ENCODE measurements around the gene GPC6.

GPC6 gene

DNA sequence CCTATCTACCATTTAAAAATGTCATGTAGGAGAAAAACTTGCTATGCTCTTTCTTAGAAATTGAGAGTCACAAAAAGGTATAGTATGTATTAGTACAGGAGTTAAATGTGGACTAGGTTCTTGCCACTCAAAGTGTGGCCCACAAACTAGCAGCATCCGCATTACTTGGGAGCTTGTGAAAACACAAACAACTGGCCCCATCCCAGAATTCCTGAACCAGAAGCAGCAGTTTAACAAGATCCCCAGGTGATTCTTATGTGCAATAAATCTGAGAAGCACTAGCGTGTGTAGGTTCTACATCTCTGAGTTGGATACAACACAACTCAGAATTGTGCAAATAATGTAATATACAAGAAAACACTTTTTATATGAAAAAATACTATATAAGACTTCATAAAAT lies 927.0 kb downstream of the GPC6 start (continued):
- TF ChIP-seq TCF7L2 (IDR thresholded peaks at IDR 0.05; ENCODE audit: borderline replicate concordance, low read depth, low read length) = no peak
- TF ChIP-seq, protein P1, sequence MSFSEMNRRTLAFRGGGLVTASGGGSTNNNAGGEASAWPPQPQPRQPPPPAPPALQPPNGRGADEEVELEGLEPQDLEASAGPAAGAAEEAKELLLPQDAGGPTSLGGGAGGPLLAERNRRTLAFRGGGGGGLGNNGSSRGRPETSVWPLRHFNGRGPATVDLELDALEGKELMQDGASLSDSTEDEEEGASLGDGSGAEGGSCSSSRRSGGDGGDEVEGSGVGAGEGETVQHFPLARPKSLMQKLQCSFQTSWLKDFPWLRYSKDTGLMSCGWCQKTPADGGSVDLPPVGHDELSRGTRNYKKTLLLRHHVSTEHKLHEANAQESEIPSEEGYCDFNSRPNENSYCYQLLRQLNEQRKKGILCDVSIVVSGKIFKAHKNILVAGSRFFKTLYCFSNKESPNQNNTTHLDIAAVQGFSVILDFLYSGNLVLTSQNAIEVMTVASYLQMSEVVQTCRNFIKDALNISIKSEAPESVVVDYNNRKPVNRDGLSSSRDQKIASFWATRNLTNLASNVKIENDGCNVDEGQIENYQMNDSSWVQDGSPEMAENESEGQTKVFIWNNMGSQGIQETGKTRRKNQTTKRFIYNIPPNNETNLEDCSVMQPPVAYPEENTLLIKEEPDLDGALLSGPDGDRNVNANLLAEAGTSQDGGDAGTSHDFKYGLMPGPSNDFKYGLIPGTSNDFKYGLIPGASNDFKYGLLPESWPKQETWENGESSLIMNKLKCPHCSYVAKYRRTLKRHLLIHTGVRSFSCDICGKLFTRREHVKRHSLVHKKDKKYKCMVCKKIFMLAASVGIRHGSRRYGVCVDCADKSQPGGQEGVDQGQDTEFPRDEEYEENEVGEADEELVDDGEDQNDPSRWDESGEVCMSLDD (tag by site-specific recombination; IDR thresholded peaks at IDR 0.05) = no peak
- no peak for TF ChIP-seq OSR2 (tag by site-specific recombination; IDR thresholded peaks at IDR 0.05)
- no peak for TF ChIP-seq KLF17 (tag by site-specific recombination; IDR thresholded peaks at IDR 0.05)
- TF ChIP-seq ZNF610 (tag by site-specific recombination; IDR thresholded peaks at IDR 0.05; ENCODE audit: borderline replicate concordance) = no peak

- Histone ChIP-seq H3K9me3 (ENCODE audit: control insufficient read depth, insufficient read depth, low read depth, low read length) (no peaks in the 10 kb centered on the region), H3K4me3 (ENCODE audit: low read depth, low read length) (no peak overlapping the region), H3K27ac (ENCODE audit: extremely low read depth, low read depth, low read length) (no peak overlapping the region), H3K4me1 (ENCODE audit: control insufficient read depth, insufficient read depth, low read length) (no peaks in the 10 kb centered on the region), H3K36me3 (ENCODE audit: control insufficient read depth in 2 of 2, insufficient read depth in 1 of 2, low read length in 2 of 2) (no peaks in the 10 kb centered on the region)
- ChIA-PET POLR2A (no interaction called here), CTCF (no interaction called here)
- TF ChIP-seq ZFP3 (tag by site-specific recombination; IDR thresholded peaks at IDR 0.05; ENCODE audit: low read depth) (no peak), KLF8 (tag by site-specific recombination; IDR thresholded peaks at IDR 0.05) (no peak), KLF1 (tag by site-specific recombination; IDR thresholded peaks at IDR 0.05) (no peak), IKZF3 (tag by site-specific recombination; IDR thresholded peaks at IDR 0.05) (no peak), TCF7L2 (IDR thresholded peaks at IDR 0.05; ENCODE audit: borderline replicate concordance, low read depth, low read length) (no peak), ZNF311 (tag by site-specific recombination; IDR thresholded peaks at IDR 0.05; ENCODE audit: borderline replicate concordance) (no peak), ZNF501 (tag by site-specific recombination; IDR thresholded peaks at IDR 0.05) (no peak), ZNF248 (tag by site-specific recombination; IDR thresholded peaks at IDR 0.05) (no peak), BCL11A (tag by site-specific recombination; IDR thresholded peaks at IDR 0.05; ENCODE audit: low read depth) (no peak), ZNF558 (tag by site-specific recombination; IDR thresholded peaks at IDR 0.05) (no peak)
- TF ChIP-seq, protein P2, sequence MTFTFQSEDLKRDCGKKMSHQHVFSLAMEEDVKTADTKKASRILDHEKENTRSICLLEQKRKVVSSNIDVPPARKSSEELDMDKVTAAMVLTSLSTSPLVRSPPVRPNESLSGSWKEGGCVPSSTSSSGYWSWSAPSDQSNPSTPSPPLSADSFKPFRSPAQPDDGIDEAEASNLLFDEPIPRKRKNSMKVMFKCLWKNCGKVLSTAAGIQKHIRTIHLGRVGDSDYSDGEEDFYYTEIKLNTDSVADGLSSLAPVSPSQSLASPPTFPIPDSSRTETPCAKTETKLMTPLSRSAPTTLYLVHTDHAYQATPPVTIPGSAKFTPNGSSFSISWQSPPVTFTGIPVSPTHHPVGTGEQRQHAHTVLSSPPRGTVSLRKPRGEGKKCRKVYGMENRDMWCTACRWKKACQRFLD (tag by site-specific recombination; IDR thresholded peaks at IDR 0.05) = no peak
- TF ChIP-seq, protein P3, sequence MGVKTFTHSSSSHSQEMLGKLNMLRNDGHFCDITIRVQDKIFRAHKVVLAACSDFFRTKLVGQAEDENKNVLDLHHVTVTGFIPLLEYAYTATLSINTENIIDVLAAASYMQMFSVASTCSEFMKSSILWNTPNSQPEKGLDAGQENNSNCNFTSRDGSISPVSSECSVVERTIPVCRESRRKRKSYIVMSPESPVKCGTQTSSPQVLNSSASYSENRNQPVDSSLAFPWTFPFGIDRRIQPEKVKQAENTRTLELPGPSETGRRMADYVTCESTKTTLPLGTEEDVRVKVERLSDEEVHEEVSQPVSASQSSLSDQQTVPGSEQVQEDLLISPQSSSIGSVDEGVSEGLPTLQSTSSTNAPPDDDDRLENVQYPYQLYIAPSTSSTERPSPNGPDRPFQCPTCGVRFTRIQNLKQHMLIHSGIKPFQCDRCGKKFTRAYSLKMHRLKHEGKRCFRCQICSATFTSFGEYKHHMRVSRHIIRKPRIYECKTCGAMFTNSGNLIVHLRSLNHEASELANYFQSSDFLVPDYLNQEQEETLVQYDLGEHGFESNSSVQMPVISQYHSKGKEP (tag by site-specific recombination; IDR thresholded peaks at IDR 0.05) = no peak
Observed at GRCh38 chr13:94154367-94154766, 927.8 kb downstream of the GPC6 start.

GRCh38 chr13:94157705-94158218 lies 931.2 kb downstream of the GPC6 start:
- CTCF ChIA-PET = interaction anchor here (0.8 kb wide), 1 partner anchor 1359 kb away, joined by 3 read pairs; no protein-coding TSS in a partner anchor
- Histone ChIP-seq H3K4me3 (ENCODE audit: low read depth, low read length) (no peak overlapping the region), H3K4me1 (ENCODE audit: control insufficient read depth, insufficient read depth, low read length) (no peaks in the 10 kb centered on the region), H3K27ac (ENCODE audit: extremely low read depth, low read depth, low read length) (no peak overlapping the region), H3K36me3 (ENCODE audit: control insufficient read depth in 2 of 2, insufficient read depth in 1 of 2, low read length in 2 of 2) (no peaks in the 10 kb centered on the region), H3K9me3 (ENCODE audit: control insufficient read depth, insufficient read depth, low read depth, low read length) (no peaks in the 10 kb centered on the region)
- POLR2A ChIA-PET = no interaction called here
- TF ChIP-seq GLIS2 (tag by site-specific recombination; IDR thresholded peaks at IDR 0.05) (no peak), PRDM10 (tag by site-specific recombination; IDR thresholded peaks at IDR 0.05) (no peak), ZNF707 (tag by site-specific recombination; IDR thresholded peaks at IDR 0.05) (no peak), SETDB1 (IDR thresholded peaks at IDR 0.05; ENCODE audit: insufficient read length, low read length) (no peak), ZNF426 (tag by site-specific recombination; IDR thresholded peaks at IDR 0.05) (no peak), ZSCAN16 (tag by site-specific recombination; IDR thresholded peaks at IDR 0.05) (no peak), KLF16 (tag by site-specific recombination; IDR thresholded peaks at IDR 0.05) (no peak), KLF7 (tag by site-specific recombination; IDR thresholded peaks at IDR 0.05; ENCODE audit: borderline replicate concordance) (no peak), IKZF3 (tag by site-specific recombination; IDR thresholded peaks at IDR 0.05) (no peak)
